Cardiac muscle cell (in vitro differentiated cells and primary cell): Measurements from ENCODE around the gene RBM48. TPM values are rescaled to one million over a fixed set of nuclear protein-coding genes. Genes with fewer than 3 reads are reported as not detected.

Experiments used
- DNase-seq, 2 donors: peaks; one replicate each; pipeline versions ENCODE4 v3.0.0 to v3.0.0-alpha.2; 2010 to 2017; ENCODE audit warnings: low read depth in 1 of 2, low spot score in 1 of 2
- H3K27ac ChIP-seq: fragments of 200-600 bp; sonication (generic); 2 replicates; pipeline ENCODE4 v1.5.1; 2016
- H3K27me3 ChIP-seq: fragments of 200-600 bp; sonication (generic); 2 replicates; pipeline ENCODE4 v1.6.0; 2016; ENCODE audit warnings: control low read depth
- H3K36me3 ChIP-seq: fragments of 200-600 bp; sonication (generic); 2 replicates; pipeline ENCODE4 v1.5.1; 2016; ENCODE audit warnings: control low read depth
- H3K4me1 ChIP-seq: fragments of 200-600 bp; sonication (generic); 2 replicates; pipeline ENCODE4 v1.8.1; 2017; ENCODE audit warnings: low read depth, mild to moderate bottlenecking, mixed run types
- H3K4me3 ChIP-seq: fragments of 200-600 bp; sonication (generic); 2 replicates; pipeline ENCODE4 v1.5.1; 2016; ENCODE audit warnings: mild to moderate bottlenecking
- H3K9me3 ChIP-seq: fragments of 200-600 bp; sonication (generic); 2 replicates; pipeline ENCODE4 v1.5.1; 2017; ENCODE audit warnings: low read depth, mild to moderate bottlenecking, control low read depth
- CTCF ChIP-seq: IDR thresholded peaks from 2 replicates; pipeline ENCODE4 v1.5.1; 2012; ENCODE audit warnings: low read depth, mild to moderate bottlenecking, low read length
- polyA plus RNA-seq: library from polyadenylated mRNA; unstranded; fragments of >200 nt; fragmentation: Nextera tagmentation; extraction: Ambion mirVana; gene quantifications from 2 replicates; pipeline ENCODE4 v1.2.1, GENCODE V29; 2016
- total RNA-seq: library from RNA; depleted of rRNA; stranded (reverse); fragments of >200 nt; gene quantifications from 2 replicates; pipeline ENCODE4 v1.2.3, GENCODE V29; 2016

Gene RBM48
- total and polyA plus RNA-seq, 2 experiments from 2014 or later: 8.9 to 19.5 TPM

- Histone ChIP-seq H3K4me3 (no peak overlapping the region), H3K36me3 (peaks cover 37% of the 10 kb centered on the region), H3K9me3 (no peaks in the 10 kb centered on the region), H3K27me3 (no peaks in the 10 kb centered on the region), H3K4me1 (no peaks in the 10 kb centered on the region), H3K27ac (peak overlapping the region; percentile 9)
- DNase-seq: no peak
- no peak for TF ChIP-seq CTCF
Observed at GRCh38 chr7:92563345-92563744, 34.8 kb downstream of the RBM48 start.

GRCh38 chr7:92567460-92567859 lies 38.9 kb downstream of the RBM48 start:
- TF ChIP-seq CTCF: no peak
- Histone ChIP-seq H3K4me1 (no peaks in the 10 kb centered on the region), H3K4me3 (no peak overlapping the region), H3K36me3 (peaks cover 50% of the 10 kb centered on the region), H3K9me3 (no peaks in the 10 kb centered on the region), H3K27ac (no peak overlapping the region), H3K27me3 (no peaks in the 10 kb centered on the region)
- no peak for DNase-seq

GRCh38 chr7:92569137-92569536 lies 40.5 kb downstream of the RBM48 start:
- no peaks in the 10 kb centered on the region for H3K9me3 ChIP-seq
- no peak for TF ChIP-seq CTCF
- no peak overlapping the region for H3K27ac ChIP-seq
- H3K4me3 ChIP-seq: no peak overlapping the region
- no peaks in the 10 kb centered on the region for H3K27me3 ChIP-seq
- H3K4me1 ChIP-seq: no peaks in the 10 kb centered on the region
- peaks cover 49% of the 10 kb centered on the region for H3K36me3 ChIP-seq
- DNase-seq: peak in 1 of 2 donors; percentile 65

- Histone ChIP-seq H3K27me3 (no peaks in the 10 kb centered on the region), H3K27ac (no peak overlapping the region), H3K36me3 (peaks cover 72% of the 10 kb centered on the region), H3K4me1 (no peaks in the 10 kb centered on the region), H3K4me3 (no peak overlapping the region), H3K9me3 (no peaks in the 10 kb centered on the region)
- DNase-seq: no peak
- TF ChIP-seq CTCF: no peak
Observed at GRCh38 chr7:92576296-92576695, 47.7 kb downstream of the RBM48 start.

- H3K9me3 ChIP-seq: no peaks in the 10 kb centered on the region
- H3K36me3 ChIP-seq: peaks cover 27% of the 10 kb centered on the region
- DNase-seq: no peak
- H3K27ac ChIP-seq: no peak overlapping the region
- H3K4me1 ChIP-seq: no peaks in the 10 kb centered on the region
- no peak overlapping the region for H3K4me3 ChIP-seq
- TF ChIP-seq CTCF: no peak
- H3K27me3 ChIP-seq: no peaks in the 10 kb centered on the region
Observed at GRCh38 chr7:92582948-92583347, 54.4 kb downstream of the RBM48 start.

- Histone ChIP-seq H3K9me3 (no peaks in the 10 kb centered on the region), H3K27ac (peak overlapping the region; percentile 42)
- no peak for TF ChIP-seq CTCF
Observed at GRCh38 chr7:92584953-92585352, 56.4 kb downstream of the RBM48 start.

More at GRCh38 chr7:92584953-92585352, 56.4 kb downstream of the RBM48 start:
- no peaks in the 10 kb centered on the region for H3K27me3 ChIP-seq
- H3K36me3 ChIP-seq: peaks cover 10% of the 10 kb centered on the region
- H3K4me1 ChIP-seq: peaks cover 4% of the 10 kb centered on the region
- no peak overlapping the region for H3K4me3 ChIP-seq
- peak in 1 of 2 donors; percentile 14 for DNase-seq
